ENCODE data around the gene SBK2. TPM values are rescaled to one million over a fixed set of nuclear protein-coding genes. Genes with fewer than 3 reads are reported as not detected.

The SBK2 gene
- total RNA-seq, 4 donors from 2014 or later: 1.5 to 3.0 (median 1.6) TPM; not detected in 1

GRCh38 chr19:55554741-55555152 lies 17.8 kb upstream of the SBK2 start:
- intact Hi-C loops (cut with DNase I; ENCODE audit: low total_unique reads): no loop called here
- peak overlapping the region; percentile 21 to 88 (median 67) for H3K27ac ChIP-seq
- no peak for TF ChIP-seq CTCF (IDR thresholded peaks at IDR 0.05 in 4 of 5, conservative IDR thresholded peaks at IDR 0.05 in 1 of 5)
- no peak for TF ChIP-seq POLR2A (IDR thresholded peaks at IDR 0.05)
- peaks cover 43 to 50% of the 10 kb centered on the region in 2 donors for H3K4me1 ChIP-seq
- no peaks in the 10 kb centered on the region for H3K36me3 ChIP-seq
- in situ Hi-C loops (cut with MboI; ENCODE audit: low sequenced_read_pairs in 4 of 4): no loop called here
- peak overlapping the region in 1 of 4 donors; percentile 11 for H3K4me3 ChIP-seq
- DNase-seq: peak in 1 of 2 donors; percentile 43
- no peaks in the 10 kb centered on the region for H3K9me3 ChIP-seq
- no peaks in the 10 kb centered on the region for H3K27me3 ChIP-seq
- ATAC-seq: peak; percentile 32 to 57

- intact Hi-C loops (cut with DNase I; ENCODE audit: low total_unique reads) (no loop called here), in situ Hi-C loops (cut with MboI; ENCODE audit: low sequenced_read_pairs in 4 of 4) (no loop called here)
- H3K9me3 ChIP-seq: no peaks in the 10 kb centered on the region
- H3K27ac ChIP-seq: peak overlapping the region; percentile 21 to 88 (median 67)
- no peaks in the 10 kb centered on the region for H3K36me3 ChIP-seq
- TF ChIP-seq POLR2A (IDR thresholded peaks at IDR 0.05) (no peak), CTCF (IDR thresholded peaks at IDR 0.05 in 4 of 5, conservative IDR thresholded peaks at IDR 0.05 in 1 of 5) (no peak)
- DNase-seq: peak in 1 of 2 donors; percentile 43
- no peak overlapping the region for H3K4me3 ChIP-seq
- H3K4me1 ChIP-seq: peaks cover 44 to 51% of the 10 kb centered on the region in 2 donors
- H3K27me3 ChIP-seq: no peaks in the 10 kb centered on the region
- peak in 1 of 2 donors; percentile 19 for ATAC-seq
Measured at GRCh38 chr19:55554302-55554701, 17.4 kb upstream of the SBK2 start.

GRCh38 chr19:55553217-55554182 lies 16.6 kb upstream of the SBK2 start:
- intact Hi-C loops (cut with DNase I; ENCODE audit: low total_unique reads) (no loop called here), in situ Hi-C loops (cut with MboI; ENCODE audit: low sequenced_read_pairs in 4 of 4) (no loop called here)

GRCh38 chr19:55552620-55553019 lies 15.7 kb upstream of the SBK2 start:
- Histone ChIP-seq H3K4me3 (no peak overlapping the region), H3K27me3 (no peaks in the 10 kb centered on the region), H3K4me1 (peaks cover 57 to 58% of the 10 kb centered on the region in 2 donors), H3K9me3 (no peaks in the 10 kb centered on the region), H3K36me3 (no peaks in the 10 kb centered on the region), H3K27ac (peak overlapping the region in 3 of 4 donors; percentile 66 to 88 (median 68))
- no peak for TF ChIP-seq POLR2A (IDR thresholded peaks at IDR 0.05)
- TF ChIP-seq CTCF (IDR thresholded peaks at IDR 0.05 in 4 of 5, conservative IDR thresholded peaks at IDR 0.05 in 1 of 5): no peak
- ATAC-seq: no peak
- no peak for DNase-seq
- intact Hi-C loops (cut with DNase I; ENCODE audit: low total_unique reads): no loop called here
- in situ Hi-C loops (cut with MboI; ENCODE audit: low sequenced_read_pairs in 4 of 4): no loop called here

More at GRCh38 chr19:55553217-55554182, 16.6 kb upstream of the SBK2 start:
- H3K4me3 ChIP-seq: no peak overlapping the region
- no peak for ATAC-seq
- peak overlapping the region in 3 of 4 donors; percentile 66 to 88 (median 68) for H3K27ac ChIP-seq
- DNase-seq: no peak
- no peaks in the 10 kb centered on the region for H3K27me3 ChIP-seq
- TF ChIP-seq CTCF (IDR thresholded peaks at IDR 0.05 in 4 of 5, conservative IDR thresholded peaks at IDR 0.05 in 1 of 5) (no peak), POLR2A (IDR thresholded peaks at IDR 0.05) (no peak)
- H3K36me3 ChIP-seq: no peaks in the 10 kb centered on the region
- H3K4me1 ChIP-seq: peaks cover 52 to 57% of the 10 kb centered on the region in 2 donors
- H3K9me3 ChIP-seq: no peaks in the 10 kb centered on the region

All from gastrocnemius medialis (tissue), 4 donors.